Prostate gland (tissue), 2 donors: Measurements from ENCODE around the gene CD180.

Experiments
- POLR2A ChIP-seq: fragments of 450-650 bp; IDR thresholded peaks from one replicate; pipeline ENCODE4 v1.6.1; 2016; ENCODE audit warnings: antibody characterized with exemption, mild to moderate bottlenecking
- POLR2AphosphoS5 ChIP-seq: sonication (generic); formaldehyde crosslinking; IDR thresholded peaks from one replicate; pipeline ENCODE4 v1.6.1; 2017; ENCODE audit warnings: antibody characterized with exemption
- TF ChIP-seq, protein P1 (sequence below), 4 experiments: fragments of 200-600 bp in 2 of 4; fragments of 450-650 bp in 2 of 4; sonication (generic) in 2 of 4; IDR thresholded peaks; 1 replicate in 3 of 4; 2 replicates in 1 of 4; pipeline ENCODE4 v1.5.1; 2016 to 2019; ENCODE audit warnings: antibody characterized with exemption in 4 of 4, mild to moderate bottlenecking in 2 of 4, moderate library complexity in 2 of 4

DNA sequence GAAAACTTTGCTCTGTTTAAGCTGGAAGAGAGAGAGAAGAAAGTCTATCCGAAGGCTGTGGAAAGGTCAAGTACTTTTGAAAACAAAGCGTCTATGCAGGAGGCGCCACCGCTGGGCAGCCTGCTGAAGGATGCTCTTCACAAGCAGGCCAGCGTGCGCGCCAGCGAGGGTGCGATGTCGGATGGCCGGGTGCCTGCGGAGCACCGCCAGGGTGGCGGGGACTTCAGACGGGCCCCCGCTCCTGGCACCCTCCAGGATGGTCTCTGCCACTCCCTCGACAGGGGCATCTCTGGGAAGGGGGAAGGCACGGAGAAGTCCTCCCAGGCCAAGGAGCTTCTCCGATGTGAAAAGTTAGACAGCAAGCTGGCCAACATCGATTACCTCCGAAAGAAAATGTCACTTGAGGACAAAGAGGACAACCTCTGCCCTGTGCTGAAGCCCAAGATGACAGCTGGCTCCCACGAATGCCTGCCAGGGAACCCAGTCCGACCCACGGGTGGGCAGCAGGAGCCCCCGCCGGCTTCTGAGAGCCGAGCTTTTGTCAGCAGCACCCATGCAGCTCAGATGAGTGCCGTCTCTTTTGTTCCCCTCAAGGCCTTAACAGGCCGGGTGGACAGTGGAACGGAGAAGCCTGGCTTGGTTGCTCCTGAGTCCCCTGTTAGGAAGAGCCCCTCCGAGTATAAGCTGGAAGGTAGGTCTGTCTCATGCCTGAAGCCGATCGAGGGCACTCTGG is 32.6 kb downstream of the CD180 start:
- TF ChIP-seq, protein P1, sequence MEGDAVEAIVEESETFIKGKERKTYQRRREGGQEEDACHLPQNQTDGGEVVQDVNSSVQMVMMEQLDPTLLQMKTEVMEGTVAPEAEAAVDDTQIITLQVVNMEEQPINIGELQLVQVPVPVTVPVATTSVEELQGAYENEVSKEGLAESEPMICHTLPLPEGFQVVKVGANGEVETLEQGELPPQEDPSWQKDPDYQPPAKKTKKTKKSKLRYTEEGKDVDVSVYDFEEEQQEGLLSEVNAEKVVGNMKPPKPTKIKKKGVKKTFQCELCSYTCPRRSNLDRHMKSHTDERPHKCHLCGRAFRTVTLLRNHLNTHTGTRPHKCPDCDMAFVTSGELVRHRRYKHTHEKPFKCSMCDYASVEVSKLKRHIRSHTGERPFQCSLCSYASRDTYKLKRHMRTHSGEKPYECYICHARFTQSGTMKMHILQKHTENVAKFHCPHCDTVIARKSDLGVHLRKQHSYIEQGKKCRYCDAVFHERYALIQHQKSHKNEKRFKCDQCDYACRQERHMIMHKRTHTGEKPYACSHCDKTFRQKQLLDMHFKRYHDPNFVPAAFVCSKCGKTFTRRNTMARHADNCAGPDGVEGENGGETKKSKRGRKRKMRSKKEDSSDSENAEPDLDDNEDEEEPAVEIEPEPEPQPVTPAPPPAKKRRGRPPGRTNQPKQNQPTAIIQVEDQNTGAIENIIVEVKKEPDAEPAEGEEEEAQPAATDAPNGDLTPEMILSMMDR (IDR thresholded peaks at IDR 0.05): no peak
- TF ChIP-seq POLR2A: no peak
- TF ChIP-seq POLR2AphosphoS5: no peak
